ENCODE results near the gene ICE2.

ICE2 gene

DNA sequence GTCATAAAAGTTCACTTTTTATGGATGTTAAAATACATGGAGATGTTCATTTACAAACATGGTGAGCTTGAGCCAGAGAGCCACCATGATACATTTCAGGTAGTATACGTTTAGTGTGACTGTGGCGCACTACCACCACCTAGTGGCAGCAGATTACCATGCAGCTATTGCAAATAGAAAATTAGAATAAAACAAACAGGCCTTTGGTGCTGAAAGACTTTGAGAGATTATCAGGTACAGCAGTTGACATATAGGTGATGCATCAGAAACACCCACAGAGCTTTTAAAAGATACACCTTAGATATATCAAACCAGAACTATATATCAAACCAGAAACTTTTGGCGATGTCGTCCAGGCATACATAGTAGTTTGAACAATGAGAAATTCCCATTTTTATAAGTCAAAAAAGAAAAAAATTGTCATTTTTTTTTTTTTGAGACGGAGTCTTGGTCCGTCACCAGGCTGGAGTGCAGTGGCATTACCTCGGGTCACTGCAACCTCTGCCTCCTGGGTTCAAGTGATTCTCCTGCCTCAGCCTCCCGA lies 42.0 kb upstream of the ICE2 start:
- Histone ChIP-seq H3K9me3 (ENCODE audit: insufficient read depth, low read depth, low read length) (no peaks in the 10 kb centered on the region), H3F3A (ENCODE audit: low read depth) (no peaks in the 10 kb centered on the region), H2AFZ (ENCODE audit: low read length) (no peak overlapping the region), H3K9ac (ENCODE audit: low read depth, low read length, poor library complexity, severe bottlenecking) (no peak overlapping the region), H4K20me1 (ENCODE audit: insufficient read depth, low read length, poor library complexity, severe bottlenecking) (peaks cover 13% of the 10 kb centered on the region), H3K4me1 (ENCODE audit: insufficient read depth, low read length, poor library complexity, severe bottlenecking) (no peaks in the 10 kb centered on the region), H3K27me3 (ENCODE audit: insufficient read depth, low read length, poor library complexity, severe bottlenecking) (no peaks in the 10 kb centered on the region), H3K9me2 (replicated peaks; ENCODE audit: low read depth, low read length) (no peaks in the 10 kb centered on the region), H3K4me2 (ENCODE audit: low read depth, low read length, poor library complexity, severe bottlenecking) (no peak overlapping the region), H3K79me2 (ENCODE audit: insufficient read depth, low read length) (peaks cover 34% of the 10 kb centered on the region; the same call in 1 of the 2 replicates), H3K4me3 (ENCODE audit: low read length, poor library complexity, severe bottlenecking) (no peak overlapping the region), H3K36me3 (ENCODE audit: insufficient read depth, low read length) (peaks cover 46% of the 10 kb centered on the region; the same call in 1 of the 2 replicates)
- TF ChIP-seq EZH2phosphoT487 (IDR thresholded peaks at IDR 0.05; ENCODE audit: borderline replicate concordance): no peak
- peak; percentile 97 for TF ChIP-seq CTCF (conservative IDR thresholded peaks at IDR 0.05; ENCODE audit: low read length)

DNA sequence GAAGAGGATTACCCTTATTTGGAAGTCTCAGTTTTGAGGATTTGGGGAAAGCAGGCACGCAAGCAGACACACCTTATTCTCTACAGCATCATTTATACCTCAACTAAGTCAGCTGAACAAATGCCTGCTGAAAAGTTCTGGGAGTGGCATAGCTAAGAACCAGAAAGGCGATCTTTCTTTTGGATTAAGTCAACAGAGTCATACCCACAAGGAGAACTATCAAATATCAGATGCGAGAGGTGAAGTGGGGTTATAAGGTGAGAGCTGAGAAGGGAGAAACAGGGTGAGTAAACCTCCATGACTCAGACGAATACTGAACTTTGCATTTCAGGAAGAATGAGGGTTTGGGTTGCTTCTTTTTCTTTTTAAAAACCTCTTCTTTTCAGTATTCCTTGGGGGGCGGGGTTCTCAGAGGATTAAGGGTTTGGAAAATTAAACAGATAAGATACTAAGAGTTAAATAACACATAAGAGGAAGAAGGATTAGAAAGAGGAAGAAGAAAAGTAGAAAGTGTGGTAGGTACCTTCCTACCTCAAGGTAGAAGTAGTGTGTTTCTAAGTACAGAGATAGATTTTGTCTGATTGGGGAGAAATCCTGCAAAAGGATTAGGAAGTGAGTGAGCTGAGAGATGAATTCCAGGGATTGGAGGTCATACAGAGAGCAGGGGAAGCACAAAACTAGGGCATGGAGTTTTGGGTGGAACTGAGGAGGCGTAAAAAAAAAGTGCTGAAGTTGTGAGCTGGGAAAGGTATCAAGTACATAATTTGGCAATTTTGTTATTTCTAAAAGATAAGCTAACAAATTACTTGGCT lies 41.3 kb upstream of the ICE2 start:
- no peak overlapping the region for H2AFZ ChIP-seq (ENCODE audit: low read length)
- TF ChIP-seq CTCF (conservative IDR thresholded peaks at IDR 0.05; ENCODE audit: low read length) (no peak), EZH2phosphoT487 (IDR thresholded peaks at IDR 0.05; ENCODE audit: borderline replicate concordance) (no peak)
- H4K20me1 ChIP-seq (ENCODE audit: insufficient read depth, low read length, poor library complexity, severe bottlenecking): peaks cover 13% of the 10 kb centered on the region
- H3K4me1 ChIP-seq (ENCODE audit: insufficient read depth, low read length, poor library complexity, severe bottlenecking): no peaks in the 10 kb centered on the region
- H3K9ac ChIP-seq (ENCODE audit: low read depth, low read length, poor library complexity, severe bottlenecking): no peak overlapping the region
- H3K9me3 ChIP-seq (ENCODE audit: insufficient read depth, low read depth, low read length): no peaks in the 10 kb centered on the region
- peaks cover 50% of the 10 kb centered on the region; the same call in 1 of the 2 replicates for H3K36me3 ChIP-seq (ENCODE audit: insufficient read depth, low read length)
- H3K79me2 ChIP-seq (ENCODE audit: insufficient read depth, low read length): peaks cover 30% of the 10 kb centered on the region; the same call in 1 of the 2 replicates
- H3K27me3 ChIP-seq (ENCODE audit: insufficient read depth, low read length, poor library complexity, severe bottlenecking): no peaks in the 10 kb centered on the region
- H3K9me2 ChIP-seq (replicated peaks; ENCODE audit: low read depth, low read length): no peaks in the 10 kb centered on the region
- H3K4me2 ChIP-seq (ENCODE audit: low read depth, low read length, poor library complexity, severe bottlenecking): no peak overlapping the region
- H3F3A ChIP-seq (ENCODE audit: low read depth): no peaks in the 10 kb centered on the region
- no peak overlapping the region for H3K4me3 ChIP-seq (ENCODE audit: low read length, poor library complexity, severe bottlenecking)

GRCh38 chr15:60519218-60519617 lies 40.3 kb upstream of the ICE2 start:
- H3K9me3 ChIP-seq (ENCODE audit: insufficient read depth, low read depth, low read length): no peaks in the 10 kb centered on the region
- H3K4me1 ChIP-seq (ENCODE audit: insufficient read depth, low read length, poor library complexity, severe bottlenecking): no peaks in the 10 kb centered on the region

More at GRCh38 chr15:60519218-60519617, 40.3 kb upstream of the ICE2 start:
- no peaks in the 10 kb centered on the region for H3K9me2 ChIP-seq (replicated peaks; ENCODE audit: low read depth, low read length)
- TF ChIP-seq CTCF (conservative IDR thresholded peaks at IDR 0.05; ENCODE audit: low read length): no peak
- H3K4me2 ChIP-seq (ENCODE audit: low read depth, low read length, poor library complexity, severe bottlenecking): no peak overlapping the region
- peaks cover 54% of the 10 kb centered on the region; the same call in 1 of the 2 replicates for H3K36me3 ChIP-seq (ENCODE audit: insufficient read depth, low read length)
- no peak overlapping the region for H2AFZ ChIP-seq (ENCODE audit: low read length)
- peaks cover 12% of the 10 kb centered on the region for H4K20me1 ChIP-seq (ENCODE audit: insufficient read depth, low read length, poor library complexity, severe bottlenecking)
- H3K4me3 ChIP-seq (ENCODE audit: low read length, poor library complexity, severe bottlenecking): no peak overlapping the region
- H3K27me3 ChIP-seq (ENCODE audit: insufficient read depth, low read length, poor library complexity, severe bottlenecking): no peaks in the 10 kb centered on the region
- no peak overlapping the region for H3K9ac ChIP-seq (ENCODE audit: low read depth, low read length, poor library complexity, severe bottlenecking)
- peaks cover 23% of the 10 kb centered on the region; the same call in 1 of the 2 replicates for H3K79me2 ChIP-seq (ENCODE audit: insufficient read depth, low read length)
- H3F3A ChIP-seq (ENCODE audit: low read depth): no peaks in the 10 kb centered on the region

Measured in Loucy (cell line).